ENCODE data around the gene PUS7. TPM values are rescaled to one million over a fixed set of nuclear protein-coding genes. Genes with fewer than 3 reads are reported as not detected.

Gene PUS7, protein sequence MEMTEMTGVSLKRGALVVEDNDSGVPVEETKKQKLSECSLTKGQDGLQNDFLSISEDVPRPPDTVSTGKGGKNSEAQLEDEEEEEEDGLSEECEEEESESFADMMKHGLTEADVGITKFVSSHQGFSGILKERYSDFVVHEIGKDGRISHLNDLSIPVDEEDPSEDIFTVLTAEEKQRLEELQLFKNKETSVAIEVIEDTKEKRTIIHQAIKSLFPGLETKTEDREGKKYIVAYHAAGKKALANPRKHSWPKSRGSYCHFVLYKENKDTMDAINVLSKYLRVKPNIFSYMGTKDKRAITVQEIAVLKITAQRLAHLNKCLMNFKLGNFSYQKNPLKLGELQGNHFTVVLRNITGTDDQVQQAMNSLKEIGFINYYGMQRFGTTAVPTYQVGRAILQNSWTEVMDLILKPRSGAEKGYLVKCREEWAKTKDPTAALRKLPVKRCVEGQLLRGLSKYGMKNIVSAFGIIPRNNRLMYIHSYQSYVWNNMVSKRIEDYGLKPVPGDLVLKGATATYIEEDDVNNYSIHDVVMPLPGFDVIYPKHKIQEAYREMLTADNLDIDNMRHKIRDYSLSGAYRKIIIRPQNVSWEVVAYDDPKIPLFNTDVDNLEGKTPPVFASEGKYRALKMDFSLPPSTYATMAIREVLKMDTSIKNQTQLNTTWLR
- 11.0 TPM for polyA plus RNA-seq (2013)

DNA sequence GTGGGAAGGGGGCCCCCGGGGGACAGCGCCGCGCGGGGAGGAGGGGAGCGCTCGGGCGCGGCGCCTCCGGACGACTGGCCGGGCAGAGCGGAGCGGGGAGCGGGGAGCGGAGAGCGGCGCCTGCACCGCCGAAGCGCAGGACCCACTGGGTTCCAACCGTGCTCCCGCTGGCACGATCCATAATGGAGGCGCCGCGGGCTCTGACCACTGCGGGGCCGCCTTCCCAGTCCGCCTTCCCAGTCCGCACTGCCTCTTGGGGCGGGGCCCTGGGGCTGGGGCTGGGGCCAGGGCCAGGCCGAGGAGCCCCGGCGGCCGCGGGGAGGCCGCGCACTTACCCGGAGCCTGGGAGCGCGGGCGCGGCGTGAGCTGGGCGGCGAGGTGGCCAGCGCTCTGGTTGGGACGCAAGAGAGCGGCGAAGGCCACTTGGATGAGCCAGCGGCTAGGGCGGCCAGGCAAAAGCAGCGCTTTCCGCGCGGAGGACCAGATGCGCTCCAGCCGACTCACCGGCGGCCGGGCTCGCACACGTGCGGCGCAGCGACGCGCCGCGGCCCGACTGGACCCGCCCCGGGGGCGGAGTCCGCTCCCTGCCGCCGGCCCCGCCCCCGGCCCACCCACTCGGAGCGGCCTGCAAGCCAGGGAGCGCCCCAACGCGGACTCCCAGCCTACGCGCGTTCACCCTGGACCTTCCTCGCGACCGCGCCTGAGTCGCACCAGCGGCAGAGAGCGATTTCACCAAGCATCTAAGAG is at the start of gene PUS7:
PUS7 (minus strand) TSS at position 555 of the 747 bp plus-strand sequence. CDS start 13,759 bp downstream, outside the sequence.
- CTCF ChIA-PET, result no interaction called here
- peak; percentile 81 to 90 (median 89) for DNase-seq
- Histone ChIP-seq H3K9me3 (ENCODE audit: control extremely low read depth in 1 of 5, control insufficient read depth in 4 of 5, insufficient read depth in 2 of 5, low read depth in 1 of 5, low read length in 4 of 5) (no peaks in the 10 kb centered on the region), H3K4me1 (ENCODE audit: control extremely low read depth in 1 of 4, control insufficient read depth in 4 of 4, insufficient read depth in 4 of 4, low read length in 3 of 4) (peaks cover 3 to 20% (median 13%) of the 10 kb centered on the region in 4 experiments), H3K27me3 (replicated peaks in 2 of 5; ENCODE audit: control insufficient read depth in 4 of 5, insufficient read depth in 5 of 5, low read length in 4 of 5) (no peaks in the 10 kb centered on the region), H3K27ac (ENCODE audit: insufficient read depth in 1 of 2, low read depth in 1 of 2, low read length in 2 of 2, poor library complexity in 1 of 2, severe bottlenecking in 2 of 2) (peak within 1 kb of the TSS in 1 of 2 experiments; percentile 38), H3K4me3 (ENCODE audit: control insufficient read depth in 1 of 7, extremely low read depth in 1 of 7, insufficient read depth in 4 of 7, low read depth in 2 of 7, low read length in 6 of 7) (peak within 1 kb of the TSS; percentile 35 to 85 (median 71)), H3K36me3 (ENCODE audit: control insufficient read depth in 4 of 4, insufficient read depth in 4 of 4, low read length in 3 of 4) (peaks cover 0 to 7% (median 0%) of the 10 kb centered on the region in 4 experiments)
- WGBS (ENCODE audit: insufficient coverage), result 0% methylated on average over 83 of the region's 96 CpGs
- POLR2A ChIA-PET, result no interaction called here

DNA sequence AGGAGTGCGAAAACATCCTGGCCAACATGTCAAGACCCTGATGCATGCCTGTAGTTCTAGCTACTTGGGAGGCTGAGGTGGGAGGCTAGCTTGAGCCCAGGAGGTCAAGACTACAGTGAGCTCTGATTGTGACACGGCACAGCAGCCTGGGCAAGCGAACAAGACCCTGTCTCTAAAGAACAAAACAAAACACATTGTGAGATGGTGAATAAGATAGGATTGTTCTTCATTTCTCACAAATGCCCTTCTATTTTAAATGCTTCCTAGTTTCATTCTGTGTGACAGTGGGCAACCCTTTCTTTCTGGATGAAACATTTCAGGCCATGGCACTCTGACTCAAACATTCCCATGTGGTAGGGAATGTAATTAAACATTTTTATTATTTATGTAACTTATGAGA is 45.8 kb upstream of the PUS7 start:
- H3K27ac ChIP-seq (ENCODE audit: insufficient read depth in 1 of 2, low read depth in 1 of 2, low read length in 2 of 2, poor library complexity in 1 of 2, severe bottlenecking in 2 of 2), result no peak overlapping the region
- POLR2A ChIA-PET, result no interaction called here
- no peak for DNase-seq

DNA sequence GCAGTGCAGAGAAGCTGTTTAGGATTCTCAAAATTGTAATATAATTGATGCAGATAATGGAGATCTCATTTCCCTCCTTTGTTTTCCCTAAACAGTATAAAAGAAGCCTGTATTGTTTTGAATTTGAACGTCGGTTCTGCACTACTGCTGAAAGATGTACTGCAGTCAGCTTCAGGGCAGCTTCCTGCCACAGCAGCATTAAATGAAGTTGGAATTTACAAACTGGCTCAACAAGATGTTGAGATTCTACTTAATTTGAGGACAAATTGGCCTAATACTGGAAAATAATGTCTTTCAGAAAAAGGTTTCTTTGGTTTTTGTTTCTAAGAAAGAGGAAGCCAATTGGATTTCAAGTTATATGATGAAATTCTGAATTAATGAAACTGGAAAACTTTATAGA is 45.0 kb upstream of the PUS7 start:
- CTCF ChIA-PET, result interaction anchor here (0.6 kb wide), 1 partner anchor 422 kb away, joined by 3 read pairs; no protein-coding TSS in a partner anchor
- 93% methylated on average over 2 of the region's 2 CpGs for WGBS (ENCODE audit: insufficient coverage)
- no peaks in the 10 kb centered on the region for H3K9me3 ChIP-seq (ENCODE audit: control extremely low read depth in 1 of 5, control insufficient read depth in 4 of 5, insufficient read depth in 2 of 5, low read depth in 1 of 5, low read length in 4 of 5)
- H3K4me1 ChIP-seq (ENCODE audit: control extremely low read depth in 1 of 4, control insufficient read depth in 4 of 4, insufficient read depth in 4 of 4, low read length in 3 of 4), result no peaks in the 10 kb centered on the region
- no peak overlapping the region for H3K4me3 ChIP-seq (ENCODE audit: control insufficient read depth in 1 of 7, extremely low read depth in 1 of 7, insufficient read depth in 4 of 7, low read depth in 2 of 7, low read length in 6 of 7)
- H3K36me3 ChIP-seq (ENCODE audit: control insufficient read depth in 4 of 4, insufficient read depth in 4 of 4, low read length in 3 of 4), result peaks cover 13 to 49% (median 37%) of the 10 kb centered on the region in 4 experiments
- no peaks in the 10 kb centered on the region for H3K27me3 ChIP-seq (replicated peaks in 2 of 5; ENCODE audit: control insufficient read depth in 4 of 5, insufficient read depth in 5 of 5, low read length in 4 of 5)
- DNase-seq, result no peak
- no peak overlapping the region for H3K27ac ChIP-seq (ENCODE audit: insufficient read depth in 1 of 2, low read depth in 1 of 2, low read length in 2 of 2, poor library complexity in 1 of 2, severe bottlenecking in 2 of 2)
- POLR2A ChIA-PET, result interaction anchor here (0.6 to 0.8 kb wide), 2 partner anchors 15 to 243 kb away, joined by 3 to 5 read pairs; no protein-coding TSS in a partner anchor

More for the DNA sequence above, 45.8 kb upstream of the PUS7 start:
- Histone ChIP-seq H3K4me1 (ENCODE audit: control extremely low read depth in 1 of 4, control insufficient read depth in 4 of 4, insufficient read depth in 4 of 4, low read length in 3 of 4) (no peaks in the 10 kb centered on the region), H3K9me3 (ENCODE audit: control extremely low read depth in 1 of 5, control insufficient read depth in 4 of 5, insufficient read depth in 2 of 5, low read depth in 1 of 5, low read length in 4 of 5) (no peaks in the 10 kb centered on the region), H3K27me3 (replicated peaks in 2 of 5; ENCODE audit: control insufficient read depth in 4 of 5, insufficient read depth in 5 of 5, low read length in 4 of 5) (no peaks in the 10 kb centered on the region), H3K4me3 (ENCODE audit: control insufficient read depth in 1 of 7, extremely low read depth in 1 of 7, insufficient read depth in 4 of 7, low read depth in 2 of 7, low read length in 6 of 7) (no peak overlapping the region), H3K36me3 (ENCODE audit: control insufficient read depth in 4 of 4, insufficient read depth in 4 of 4, low read length in 3 of 4) (peaks cover 13 to 47% (median 32%) of the 10 kb centered on the region in 4 experiments)
- 100% methylated on average over 1 of the region's 3 CpGs for WGBS (ENCODE audit: insufficient coverage)
- CTCF ChIA-PET, result no interaction called here

DNA sequence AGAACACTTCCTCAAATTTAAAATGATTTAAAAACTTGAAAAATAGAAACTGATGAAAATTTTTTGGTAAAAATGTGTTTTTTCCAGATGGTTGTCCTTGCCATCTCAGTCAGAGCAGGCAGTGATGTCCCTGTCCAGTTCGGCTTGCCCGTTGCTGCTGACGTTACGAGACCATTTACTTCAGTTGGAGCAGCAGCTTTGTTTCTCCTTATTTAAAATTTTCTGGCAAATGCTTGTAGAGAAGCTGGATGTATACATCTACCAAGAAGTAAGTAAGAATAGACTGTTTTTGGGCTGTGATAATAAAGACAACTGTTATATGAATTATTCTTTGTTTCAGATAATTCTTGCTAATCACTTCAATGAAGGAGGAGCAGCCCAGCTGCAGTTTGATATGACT is 43.1 kb upstream of the PUS7 start:
- 100% methylated on average over 4 of the region's 4 CpGs for WGBS (ENCODE audit: insufficient coverage)
- no peaks in the 10 kb centered on the region for H3K27me3 ChIP-seq (replicated peaks in 2 of 5; ENCODE audit: control insufficient read depth in 4 of 5, insufficient read depth in 5 of 5, low read length in 4 of 5)
- H3K27ac ChIP-seq (ENCODE audit: insufficient read depth in 1 of 2, low read depth in 1 of 2, low read length in 2 of 2, poor library complexity in 1 of 2, severe bottlenecking in 2 of 2), result no peak overlapping the region
- ChIA-PET POLR2A (no interaction called here), CTCF (interaction anchor here (0.8 to 1.4 kb wide), 2 partner anchors 10 to 167 kb away, joined by 3 to 8 read pairs; no protein-coding TSS in a partner anchor)
- no peaks in the 10 kb centered on the region for H3K9me3 ChIP-seq (ENCODE audit: control extremely low read depth in 1 of 5, control insufficient read depth in 4 of 5, insufficient read depth in 2 of 5, low read depth in 1 of 5, low read length in 4 of 5)
- H3K4me1 ChIP-seq (ENCODE audit: control extremely low read depth in 1 of 4, control insufficient read depth in 4 of 4, insufficient read depth in 4 of 4, low read length in 3 of 4), result no peaks in the 10 kb centered on the region
- no peak overlapping the region for H3K4me3 ChIP-seq (ENCODE audit: control insufficient read depth in 1 of 7, extremely low read depth in 1 of 7, insufficient read depth in 4 of 7, low read depth in 2 of 7, low read length in 6 of 7)
- DNase-seq, result no peak
- peaks cover 13 to 59% (median 44%) of the 10 kb centered on the region in 4 experiments for H3K36me3 ChIP-seq (ENCODE audit: control insufficient read depth in 4 of 4, insufficient read depth in 4 of 4, low read length in 3 of 4)

DNA sequence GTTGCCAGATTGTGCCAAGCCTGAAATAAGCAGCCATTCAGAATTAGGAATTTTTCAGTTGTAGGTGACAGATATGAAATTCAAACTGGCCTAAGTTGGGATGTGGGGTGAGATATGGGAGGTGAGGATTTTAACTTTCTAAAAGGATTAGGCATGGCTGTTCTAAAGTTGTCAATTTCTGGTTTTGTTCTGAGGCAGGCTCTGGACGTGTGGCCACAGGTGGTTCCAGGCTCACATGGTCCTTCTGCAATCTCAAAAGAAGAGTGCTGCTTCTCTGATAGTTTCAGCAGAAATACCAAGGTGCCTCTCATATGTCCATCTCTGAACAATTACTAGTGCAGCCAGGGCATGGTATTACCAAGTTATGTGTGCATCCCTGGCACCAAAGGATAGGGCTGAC is 37.9 kb upstream of the PUS7 start:
- DNase-seq, result no peak
- Histone ChIP-seq H3K9me3 (ENCODE audit: control extremely low read depth in 1 of 5, control insufficient read depth in 4 of 5, insufficient read depth in 2 of 5, low read depth in 1 of 5, low read length in 4 of 5) (no peaks in the 10 kb centered on the region), H3K4me3 (ENCODE audit: control insufficient read depth in 1 of 7, extremely low read depth in 1 of 7, insufficient read depth in 4 of 7, low read depth in 2 of 7, low read length in 6 of 7) (no peak overlapping the region), H3K36me3 (ENCODE audit: control insufficient read depth in 4 of 4, insufficient read depth in 4 of 4, low read length in 3 of 4) (peaks cover 8 to 64% (median 43%) of the 10 kb centered on the region in 4 experiments), H3K4me1 (ENCODE audit: control extremely low read depth in 1 of 4, control insufficient read depth in 4 of 4, insufficient read depth in 4 of 4, low read length in 3 of 4) (no peaks in the 10 kb centered on the region), H3K27ac (ENCODE audit: insufficient read depth in 1 of 2, low read depth in 1 of 2, low read length in 2 of 2, poor library complexity in 1 of 2, severe bottlenecking in 2 of 2) (no peak overlapping the region), H3K27me3 (replicated peaks in 2 of 5; ENCODE audit: control insufficient read depth in 4 of 5, insufficient read depth in 5 of 5, low read length in 4 of 5) (no peaks in the 10 kb centered on the region)
- CTCF ChIA-PET, result no interaction called here
- WGBS (ENCODE audit: insufficient coverage), result 100% methylated on average over 1 of the region's 1 CpG
- POLR2A ChIA-PET, result no interaction called here

DNA sequence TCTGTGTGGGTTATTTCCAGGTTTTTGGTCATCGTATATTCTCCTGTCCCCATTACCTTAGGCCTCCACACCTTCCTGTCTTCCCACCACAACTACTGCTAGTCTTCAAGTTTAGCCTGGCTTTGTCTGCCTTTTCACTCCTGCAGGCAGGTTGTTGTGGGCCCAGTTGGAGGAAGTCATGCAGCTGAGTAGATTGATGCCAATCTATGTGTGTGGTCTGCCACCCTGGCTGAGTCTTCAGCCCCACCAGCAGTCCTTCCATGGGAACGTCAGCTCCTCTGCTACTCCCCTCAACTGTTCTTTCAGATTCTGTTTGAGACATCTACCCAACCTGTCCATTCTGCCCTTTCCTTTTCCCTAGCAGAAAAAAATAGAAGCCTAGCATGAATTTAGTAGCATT is 16.3 kb upstream of the PUS7 start:
- POLR2A ChIA-PET, result no interaction called here
- no peak overlapping the region for H3K4me3 ChIP-seq (ENCODE audit: control insufficient read depth in 1 of 7, extremely low read depth in 1 of 7, insufficient read depth in 4 of 7, low read depth in 2 of 7, low read length in 6 of 7)
- H3K9me3 ChIP-seq (ENCODE audit: control extremely low read depth in 1 of 5, control insufficient read depth in 4 of 5, insufficient read depth in 2 of 5, low read depth in 1 of 5, low read length in 4 of 5), result no peaks in the 10 kb centered on the region
- peaks cover 14 to 54% (median 30%) of the 10 kb centered on the region in 4 experiments for H3K36me3 ChIP-seq (ENCODE audit: control insufficient read depth in 4 of 4, insufficient read depth in 4 of 4, low read length in 3 of 4)
- H3K27ac ChIP-seq (ENCODE audit: insufficient read depth in 1 of 2, low read depth in 1 of 2, low read length in 2 of 2, poor library complexity in 1 of 2, severe bottlenecking in 2 of 2), result no peak overlapping the region
- WGBS (ENCODE audit: insufficient coverage), result 56% methylated on average over 1 of the region's 2 CpGs
- no peaks in the 10 kb centered on the region for H3K27me3 ChIP-seq (replicated peaks in 2 of 5; ENCODE audit: control insufficient read depth in 4 of 5, insufficient read depth in 5 of 5, low read length in 4 of 5)
- CTCF ChIA-PET, result interaction anchor here (0.9 to 1.3 kb wide), 2 partner anchors 51 to 53 kb away, joined by 3 read pairs; no protein-coding TSS in a partner anchor
- peaks cover under 1 to 8% (median 4%) of the 10 kb centered on the region in 4 experiments for H3K4me1 ChIP-seq (ENCODE audit: control extremely low read depth in 1 of 4, control insufficient read depth in 4 of 4, insufficient read depth in 4 of 4, low read length in 3 of 4)
- peak; percentile 39 to 77 (median 54) for DNase-seq
